Left lung (tissue), 10 donors: ENCODE results near the gene CDH13. TPM values are rescaled to one million over a fixed set of nuclear protein-coding genes. Genes with fewer than 3 reads are reported as not detected.

Source experiments
- ATAC-seq: fragments of 200-7000 bp; cut with Tn5 transposase; one replicate; pipeline ENCODE4 v1.9.1; 2020; ENCODE audit warnings: moderate library complexity
- DNase-seq, 4 donors: peaks; one replicate each; pipeline ENCODE4 v3.0.0-alpha.2; 2013 to 2020
- H3K27ac ChIP-seq, 2 donors: fragments of 200-600 bp; sonication (generic) in 1 of 2; one replicate each; pipeline versions ENCODE4 v1.5.0 to v1.8.0; 2020 to 2021
- H3K27me3 ChIP-seq, 2 donors: fragments of 200-600 bp; sonication (generic) in 1 of 2; one replicate each; pipeline versions ENCODE4 v1.5.0 to v1.8.0; 2020 to 2021
- H3K36me3 ChIP-seq, 2 donors: fragments of 200-600 bp; sonication (generic) in 1 of 2; one replicate each; pipeline versions ENCODE4 v1.5.0 to v1.8.0; 2020 to 2021
- H3K4me1 ChIP-seq, 2 donors: fragments of 200-600 bp; one replicate each; pipeline ENCODE4 v1.8.0; 2021
- H3K4me3 ChIP-seq, 2 donors: fragments of 200-600 bp; sonication (generic) in 1 of 2; one replicate each; pipeline versions ENCODE4 v1.5.0 to v1.8.0; 2020 to 2021; ENCODE audit warnings: mild to moderate bottlenecking in 1 of 2
- H3K9me3 ChIP-seq, 2 donors: fragments of 200-600 bp; sonication (generic) in 1 of 2; one replicate each; pipeline versions ENCODE4 v1.5.0 to v1.8.0; 2020 to 2021
- intact Hi-C, 2 donors: fragments of 100-400 bp; cut with DNase I; formaldehyde crosslinking; loops; one replicate each; pipeline versions ENCODE4 v1.11.2 to v1.14.2; 2022
- polyA plus RNA-seq, 6 donors: library from polyadenylated mRNA; unstranded; fragments of 120-200 nt; gene quantifications; one replicate each; pipeline ENCODE4 v1.2.1, GENCODE V29; 2013; ENCODE audit not compliant: insufficient read length in 6 of 6
- total RNA-seq, 2 donors: library from RNA; stranded (reverse); fragmentation: NEBNext Ultra II Directional; extraction: Animal tissue kit (Norgen Biotek cat#: 25700); gene quantifications; one replicate each; pipeline ENCODE4 v1.2.1, GENCODE V29; 2021
- TF ChIP-seq, protein P1 (sequence below), 2 donors: fragments of 200-600 bp; sonication (generic) in 1 of 2; IDR thresholded peaks; one replicate each; pipeline versions ENCODE4 v1.5.0 to v1.8.0; 2021; ENCODE audit warnings: antibody characterized with exemption in 2 of 2
- donor health status: DM: no; HTN: yes; CAD: no.
- donor health status: DM: no; HTN: no; CAD: no.

The CDH13 gene
- total and polyA plus RNA-seq, 8 donors: 2.7 to 20.3 (median 3.2) TPM

DNA sequence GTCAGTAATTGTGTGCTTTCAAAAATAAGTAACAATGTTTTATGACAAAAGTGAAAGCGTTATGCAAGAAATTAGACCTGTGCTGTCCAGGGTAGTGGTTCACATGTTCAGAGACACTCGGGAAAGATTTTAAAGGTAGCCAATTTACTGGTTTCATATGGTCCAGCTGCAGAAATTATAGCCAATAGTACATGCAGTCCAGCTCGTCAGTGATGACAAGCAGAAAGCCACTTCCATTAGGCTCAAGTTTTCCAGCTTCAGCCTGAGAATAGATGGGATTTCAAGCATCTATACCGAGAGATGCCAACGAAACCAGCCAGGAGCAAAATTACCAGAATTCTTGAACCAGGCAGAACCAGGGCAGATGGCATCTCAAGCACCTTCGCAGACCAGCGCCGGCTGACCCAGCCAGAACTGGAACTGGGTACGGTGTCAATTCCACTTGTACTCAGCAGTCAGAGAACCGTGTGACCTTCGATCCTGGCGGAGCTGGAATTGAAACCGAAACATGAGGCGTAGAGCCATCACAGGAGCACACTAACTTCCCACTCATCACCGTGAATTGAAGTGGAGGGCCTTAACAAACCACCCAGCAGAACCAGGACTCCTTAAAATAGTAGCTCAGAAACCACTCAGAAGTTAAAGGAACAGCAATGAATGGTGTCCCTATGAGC, 973.2 kb downstream of the CDH13 start:
- peak; percentile 84 for ATAC-seq
- H3K36me3 ChIP-seq: no peaks in the 10 kb centered on the region
- no peak for DNase-seq
- H3K27ac ChIP-seq: no peak overlapping the region
- TF ChIP-seq, protein P1, sequence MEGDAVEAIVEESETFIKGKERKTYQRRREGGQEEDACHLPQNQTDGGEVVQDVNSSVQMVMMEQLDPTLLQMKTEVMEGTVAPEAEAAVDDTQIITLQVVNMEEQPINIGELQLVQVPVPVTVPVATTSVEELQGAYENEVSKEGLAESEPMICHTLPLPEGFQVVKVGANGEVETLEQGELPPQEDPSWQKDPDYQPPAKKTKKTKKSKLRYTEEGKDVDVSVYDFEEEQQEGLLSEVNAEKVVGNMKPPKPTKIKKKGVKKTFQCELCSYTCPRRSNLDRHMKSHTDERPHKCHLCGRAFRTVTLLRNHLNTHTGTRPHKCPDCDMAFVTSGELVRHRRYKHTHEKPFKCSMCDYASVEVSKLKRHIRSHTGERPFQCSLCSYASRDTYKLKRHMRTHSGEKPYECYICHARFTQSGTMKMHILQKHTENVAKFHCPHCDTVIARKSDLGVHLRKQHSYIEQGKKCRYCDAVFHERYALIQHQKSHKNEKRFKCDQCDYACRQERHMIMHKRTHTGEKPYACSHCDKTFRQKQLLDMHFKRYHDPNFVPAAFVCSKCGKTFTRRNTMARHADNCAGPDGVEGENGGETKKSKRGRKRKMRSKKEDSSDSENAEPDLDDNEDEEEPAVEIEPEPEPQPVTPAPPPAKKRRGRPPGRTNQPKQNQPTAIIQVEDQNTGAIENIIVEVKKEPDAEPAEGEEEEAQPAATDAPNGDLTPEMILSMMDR (IDR thresholded peaks at IDR 0.05): no peak
- no peaks in the 10 kb centered on the region for H3K9me3 ChIP-seq
- no peak overlapping the region for H3K4me3 ChIP-seq
- no peaks in the 10 kb centered on the region for H3K4me1 ChIP-seq
- no peaks in the 10 kb centered on the region for H3K27me3 ChIP-seq
- intact Hi-C loops: no loop called here

DNA sequence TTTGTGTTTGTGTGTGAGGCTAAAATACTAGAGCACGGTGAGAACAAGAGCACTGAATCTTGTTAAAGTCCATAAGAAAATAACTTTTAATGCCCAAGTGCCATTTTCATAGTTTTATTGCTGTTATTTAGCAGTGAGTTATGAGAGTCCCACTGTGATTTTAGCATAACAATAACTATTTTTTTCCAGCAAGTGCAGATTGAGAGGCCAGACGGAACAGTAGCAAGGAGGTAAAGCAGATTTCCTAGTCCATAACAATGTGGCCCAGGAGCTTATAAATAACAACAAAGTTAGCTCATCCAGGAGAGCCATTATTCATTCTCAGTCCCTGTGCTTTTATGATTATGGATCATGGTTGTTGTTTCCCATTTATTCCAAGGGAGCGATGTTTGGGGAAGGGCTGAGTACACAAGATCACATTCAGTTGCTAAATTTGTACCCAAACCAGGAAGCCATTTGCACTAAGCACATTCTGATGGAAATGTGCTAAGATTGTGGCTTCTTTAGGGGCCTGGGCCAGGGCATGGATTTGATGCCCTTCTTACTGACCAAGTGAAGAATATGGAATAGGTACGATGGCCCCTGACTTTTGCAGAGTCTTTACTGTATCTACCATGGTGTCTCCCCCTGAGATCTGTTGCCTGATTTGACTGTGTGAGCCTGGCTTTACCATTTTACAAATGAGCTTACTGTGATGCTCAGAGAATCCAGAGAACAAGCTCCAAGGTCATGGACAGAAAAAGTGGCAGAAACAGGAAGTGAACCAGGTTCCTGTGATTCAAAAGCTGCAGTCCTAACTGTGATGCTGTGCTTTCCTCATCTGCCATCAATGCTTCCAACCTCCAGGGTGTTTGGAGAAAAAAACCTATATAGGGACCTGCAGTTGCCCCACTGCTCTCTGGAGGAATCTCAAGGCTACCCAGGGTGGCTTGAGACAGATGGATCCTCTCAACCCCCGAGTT, 976.3 kb downstream of the CDH13 start:
- Histone ChIP-seq H3K27me3 (no peaks in the 10 kb centered on the region), H3K4me1 (no peaks in the 10 kb centered on the region), H3K9me3 (no peaks in the 10 kb centered on the region), H3K36me3 (no peaks in the 10 kb centered on the region), H3K4me3 (no peak overlapping the region), H3K27ac (no peak overlapping the region)
- intact Hi-C loops: no loop called here
- DNase-seq (no peak), ATAC-seq (no peak)
- TF ChIP-seq, protein P1 (IDR thresholded peaks at IDR 0.05): no peak

DNA sequence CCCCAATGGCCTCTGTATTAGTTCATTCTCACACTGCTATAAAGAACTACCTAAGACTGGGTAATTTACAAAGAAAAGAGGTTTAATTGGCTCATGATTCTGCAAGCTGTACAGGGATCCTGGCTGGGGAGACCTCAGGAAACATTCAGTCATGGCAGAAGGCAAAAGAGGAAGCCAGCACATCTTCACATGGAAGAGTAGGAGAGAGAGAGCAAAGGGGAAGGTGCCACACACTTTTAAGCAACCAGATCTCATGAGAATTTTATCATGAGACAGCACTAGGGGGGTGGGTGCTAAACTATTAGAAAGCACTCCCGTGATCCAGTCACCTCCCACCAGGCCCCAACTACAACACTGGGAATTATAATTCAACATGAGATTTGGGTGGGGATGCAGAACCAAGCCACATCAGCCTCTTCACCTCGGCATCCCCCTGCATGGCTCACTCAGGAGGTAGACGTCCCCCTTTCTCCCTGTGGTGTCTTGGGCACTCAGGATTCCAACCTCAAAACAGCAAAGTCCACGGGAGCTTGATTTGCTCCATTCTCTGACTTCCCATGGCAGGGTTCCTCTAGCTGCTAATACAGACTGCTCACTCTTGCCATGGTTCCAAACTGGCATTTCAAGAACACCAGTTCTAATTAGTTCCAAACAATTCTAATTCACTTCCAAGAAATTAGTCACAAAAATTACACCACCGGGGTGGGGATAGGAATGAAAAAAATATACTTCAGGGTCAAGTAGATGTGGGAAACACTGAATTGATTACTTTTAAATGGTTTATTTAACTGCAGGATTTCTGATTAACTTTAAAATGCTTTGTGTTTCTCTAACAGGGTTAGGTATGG, 977.2 kb downstream of the CDH13 start:
- H3K9me3 ChIP-seq: no peaks in the 10 kb centered on the region
- no peak overlapping the region for H3K27ac ChIP-seq
- ATAC-seq: no peak
- no peak overlapping the region for H3K4me3 ChIP-seq
- no peaks in the 10 kb centered on the region for H3K27me3 ChIP-seq
- intact Hi-C loops: no loop called here
- no peaks in the 10 kb centered on the region for H3K4me1 ChIP-seq
- DNase-seq: no peak
- no peaks in the 10 kb centered on the region for H3K36me3 ChIP-seq
- TF ChIP-seq, protein P1 (IDR thresholded peaks at IDR 0.05): no peak

DNA sequence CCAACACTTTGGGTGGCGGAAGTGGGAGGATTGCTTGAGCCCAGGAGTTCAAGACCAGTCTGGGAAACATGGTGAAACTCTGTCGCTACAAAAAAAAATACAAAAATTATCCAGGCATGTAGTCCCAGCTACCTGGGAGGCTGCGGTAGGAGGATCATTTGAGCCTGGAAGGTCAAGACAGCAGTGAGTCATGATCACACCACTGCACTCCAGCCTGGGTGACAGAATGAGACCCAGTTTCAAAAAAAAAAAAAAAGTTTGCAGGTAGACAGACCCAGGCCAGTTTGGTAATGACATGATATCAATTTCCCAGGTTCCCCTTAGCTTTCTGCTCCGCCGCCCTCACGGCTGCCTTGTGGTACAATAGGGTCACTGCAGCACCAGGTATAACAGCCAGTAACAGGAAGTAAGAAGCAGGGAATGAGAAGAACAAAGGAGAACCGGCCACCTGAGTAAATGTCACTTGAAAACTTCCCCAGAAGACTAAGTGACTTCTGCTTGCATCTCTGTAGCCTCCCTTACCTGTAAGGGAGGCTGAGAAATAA, 979.8 kb downstream of the CDH13 start:
- Histone ChIP-seq H3K4me1 (no peaks in the 10 kb centered on the region), H3K36me3 (no peaks in the 10 kb centered on the region), H3K27me3 (no peaks in the 10 kb centered on the region), H3K27ac (no peak overlapping the region), H3K9me3 (no peaks in the 10 kb centered on the region), H3K4me3 (no peak overlapping the region)
- ATAC-seq: no peak
- intact Hi-C loops: no loop called here
- TF ChIP-seq, protein P1 (IDR thresholded peaks at IDR 0.05): no peak
- no peak for DNase-seq
